NCI-H1694 (cell line): ENCODE data around the gene RNF220.

ENCODE experiments used
- DNase-seq: peaks from one replicate; lab custom pipeline; 2025; lab: John Stamatoyannopoulos, UW

Gene RNF220

GRCh38 chr1:44587796-44588460 is 182.9 kb downstream of the RNF220 start:
- no peak for DNase-seq

GRCh38 chr1:44588551-44589210 is 183.6 kb downstream of the RNF220 start:
- DNase-seq, result no peak

DNA sequence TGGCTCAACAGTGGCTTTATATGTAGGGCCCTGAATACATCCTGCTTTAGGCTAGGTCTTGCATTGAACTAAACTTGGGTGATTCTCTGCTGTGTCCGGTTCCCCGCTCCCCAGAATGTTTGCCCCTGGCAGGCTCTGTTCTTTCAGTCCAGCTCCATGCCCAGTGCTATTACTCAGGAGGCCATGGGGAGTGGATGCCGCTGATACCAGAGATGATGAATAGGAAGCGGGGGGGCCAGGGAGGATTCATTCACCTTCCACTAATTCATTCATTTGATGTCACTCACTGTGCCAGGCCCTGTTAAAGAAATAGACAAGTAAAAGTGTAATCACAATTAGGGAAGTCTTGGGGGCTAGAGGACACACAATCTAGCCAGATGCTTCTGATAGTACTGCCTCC is 185.4 kb downstream of the RNF220 start:
- DNase-seq, result no peak

DNA sequence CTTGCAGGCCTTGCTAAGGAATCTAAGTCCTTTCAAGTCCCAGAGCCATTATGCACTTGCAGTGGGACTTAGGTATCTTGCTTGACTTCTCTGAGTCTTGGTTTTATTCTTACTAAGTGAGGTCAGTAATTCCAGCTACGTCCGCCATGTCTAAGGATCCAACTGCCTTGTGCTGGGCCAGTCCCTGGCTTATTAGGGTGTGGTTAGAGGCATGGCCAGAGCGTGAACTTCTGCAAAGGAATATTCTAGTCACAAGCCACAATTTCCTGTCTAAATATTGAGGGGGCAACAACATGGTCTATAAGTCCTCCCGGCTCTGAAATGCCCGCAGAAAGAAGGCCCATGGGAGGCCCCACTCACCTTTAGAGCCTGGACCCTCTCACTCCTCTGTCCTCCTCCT is 186.3 kb downstream of the RNF220 start:
- no peak for DNase-seq

- DNase-seq, result no peak
Observed at GRCh38 chr1:44592208-44593145, 187.4 kb downstream of the RNF220 start.

DNA sequence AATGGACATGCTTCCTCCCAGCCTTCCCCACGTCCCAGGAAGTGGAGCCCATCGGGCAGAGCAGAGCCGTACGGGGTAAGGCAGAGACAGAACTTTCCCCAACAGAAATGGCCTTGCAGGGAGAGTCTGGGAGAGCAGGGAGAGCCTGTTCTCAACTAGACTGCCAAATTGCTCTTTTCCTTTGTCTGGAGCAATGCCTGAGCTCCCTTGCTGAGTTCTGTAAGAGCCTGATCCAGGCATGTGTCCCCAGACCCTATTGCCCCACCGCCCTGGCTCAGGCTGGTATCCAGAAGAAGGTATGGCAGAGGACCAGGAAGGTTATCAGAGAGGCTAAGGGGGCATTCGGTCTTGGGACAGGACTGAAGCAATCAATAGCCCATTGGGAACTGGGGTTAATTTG is 189.3 kb downstream of the RNF220 start:
- DNase-seq, result no peak

DNA sequence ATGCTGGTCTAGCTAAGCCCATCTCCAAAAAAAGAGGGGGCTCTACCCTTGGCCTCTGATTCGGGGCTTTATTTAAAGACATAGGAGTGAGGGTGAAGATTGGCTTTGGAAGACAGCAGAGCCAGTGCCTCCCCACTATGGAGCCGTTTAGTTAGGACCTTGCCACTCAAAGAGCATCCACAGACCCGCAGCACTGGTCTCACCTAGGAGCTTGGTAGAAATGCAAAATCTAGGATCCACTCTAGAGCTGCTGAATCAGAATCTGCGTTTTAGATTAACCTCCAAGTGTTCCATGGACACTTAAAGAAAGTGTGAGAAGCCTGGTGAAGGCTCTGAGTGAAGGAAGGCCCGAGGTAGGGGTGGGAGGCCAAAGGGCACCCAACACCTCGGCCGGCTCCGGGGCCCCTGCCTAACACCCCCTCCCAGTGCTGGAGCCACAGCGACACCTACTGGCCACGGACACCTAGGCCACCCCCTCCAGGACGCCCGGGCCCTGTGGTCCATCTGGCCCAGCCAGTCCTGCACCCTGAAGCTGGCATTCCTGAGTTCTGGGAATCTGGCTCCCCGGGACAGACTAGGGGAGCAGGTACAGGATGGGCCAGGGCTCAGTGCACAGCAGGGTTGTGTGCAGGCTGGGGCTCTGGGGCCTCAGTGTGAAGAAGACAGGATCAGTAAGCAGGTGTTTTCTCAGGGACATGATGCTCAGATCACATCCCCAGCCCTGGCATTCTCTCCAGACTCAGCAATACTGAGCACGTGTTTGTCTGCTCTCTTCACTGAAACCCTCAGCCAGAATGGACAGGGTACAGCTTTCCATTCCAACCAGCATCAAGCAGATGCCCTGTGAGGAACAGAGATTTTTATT is 190.0 kb downstream of the RNF220 start:
- DNase-seq, result peak; percentile 55

DNA sequence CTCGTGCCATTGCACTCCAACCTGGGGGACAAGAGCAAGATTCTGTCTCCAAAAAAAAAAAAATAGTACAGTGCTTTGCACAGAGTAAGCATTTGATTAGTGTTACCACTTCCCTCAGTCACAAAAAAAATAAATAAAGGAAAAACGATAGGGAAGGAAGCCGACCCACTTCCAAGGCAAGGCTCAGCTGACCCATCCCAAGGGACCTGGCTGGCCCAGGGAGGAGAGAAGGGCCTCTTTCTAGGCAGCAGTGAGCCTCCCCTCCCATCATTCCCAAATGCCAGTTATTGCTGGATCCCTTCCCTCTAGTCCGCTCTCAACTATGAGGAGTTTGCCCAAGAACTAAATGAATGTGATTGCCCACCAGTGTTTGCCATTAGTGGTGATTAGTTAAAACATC is 191.5 kb downstream of the RNF220 start:
- no peak for DNase-seq

- no peak for DNase-seq
Observed at GRCh38 chr1:44598167-44598566, 193.1 kb downstream of the RNF220 start.

DNA sequence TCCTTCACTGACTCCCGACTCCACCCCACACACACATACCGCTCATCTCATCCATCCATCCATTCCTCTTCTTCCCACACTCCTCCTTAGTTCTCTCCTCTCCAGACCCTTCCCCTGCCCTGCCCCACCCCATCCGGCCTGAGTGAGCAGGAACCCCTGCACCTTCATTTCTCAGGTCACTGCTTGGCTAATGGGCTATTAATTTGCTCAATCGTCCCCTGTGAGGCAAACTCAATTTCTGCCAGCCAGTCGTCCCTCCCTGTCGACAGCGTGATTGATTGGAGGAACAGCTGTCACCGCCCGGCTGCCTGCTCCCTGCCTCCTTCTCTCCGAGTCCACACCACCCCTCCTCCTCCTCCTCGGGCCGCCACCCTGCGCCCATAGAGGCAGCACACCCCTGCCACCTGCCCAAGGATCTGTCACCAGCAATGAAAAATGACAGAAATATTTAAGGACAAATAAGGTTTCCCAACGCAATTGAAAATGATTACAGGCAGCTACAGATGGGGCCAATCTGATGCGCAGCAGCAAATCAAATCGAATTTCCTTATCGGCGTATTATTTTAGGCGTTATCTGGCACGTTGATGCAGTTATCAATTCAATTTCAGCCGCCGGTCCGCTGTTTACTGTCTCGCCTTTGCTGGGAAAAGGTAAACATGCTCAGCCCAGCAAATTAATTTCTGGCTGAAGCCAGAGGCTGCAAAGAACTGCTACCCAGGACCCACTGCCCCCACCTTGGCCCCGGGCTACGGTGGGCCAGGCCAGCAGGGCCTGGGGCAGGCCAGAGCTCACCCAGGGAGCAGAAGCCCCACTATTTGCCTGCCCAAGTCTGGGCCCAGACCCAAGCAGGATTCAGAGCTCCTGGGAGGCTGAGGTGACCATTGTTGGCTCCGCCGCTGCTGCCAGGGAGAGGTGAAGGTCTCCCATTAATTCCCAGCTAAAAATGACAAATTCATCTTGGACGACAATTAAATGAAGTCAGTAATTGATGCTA is 197.9 kb downstream of the RNF220 start:
- DNase-seq, result peak; percentile 52

DNA sequence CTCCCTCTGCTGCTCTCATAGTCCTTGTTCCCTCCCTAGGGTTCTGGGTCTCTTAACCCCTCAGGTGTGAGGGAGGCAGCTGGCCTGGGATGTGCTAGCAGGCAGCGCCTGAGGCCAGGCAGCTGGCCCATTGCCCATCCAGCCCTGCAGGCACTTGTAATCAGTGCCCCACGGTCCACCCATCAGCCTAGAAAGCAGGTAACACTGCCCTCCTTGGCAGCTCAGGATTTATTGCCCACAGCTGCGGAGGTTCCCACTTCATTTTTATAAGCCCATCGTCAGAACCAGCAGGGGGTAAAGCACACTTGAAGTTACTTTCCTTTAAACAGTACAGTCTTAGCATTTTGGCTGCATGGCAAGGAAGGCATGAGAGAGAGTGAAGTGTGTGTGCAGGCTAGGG is 198.7 kb downstream of the RNF220 start:
- DNase-seq, result no peak

DNA sequence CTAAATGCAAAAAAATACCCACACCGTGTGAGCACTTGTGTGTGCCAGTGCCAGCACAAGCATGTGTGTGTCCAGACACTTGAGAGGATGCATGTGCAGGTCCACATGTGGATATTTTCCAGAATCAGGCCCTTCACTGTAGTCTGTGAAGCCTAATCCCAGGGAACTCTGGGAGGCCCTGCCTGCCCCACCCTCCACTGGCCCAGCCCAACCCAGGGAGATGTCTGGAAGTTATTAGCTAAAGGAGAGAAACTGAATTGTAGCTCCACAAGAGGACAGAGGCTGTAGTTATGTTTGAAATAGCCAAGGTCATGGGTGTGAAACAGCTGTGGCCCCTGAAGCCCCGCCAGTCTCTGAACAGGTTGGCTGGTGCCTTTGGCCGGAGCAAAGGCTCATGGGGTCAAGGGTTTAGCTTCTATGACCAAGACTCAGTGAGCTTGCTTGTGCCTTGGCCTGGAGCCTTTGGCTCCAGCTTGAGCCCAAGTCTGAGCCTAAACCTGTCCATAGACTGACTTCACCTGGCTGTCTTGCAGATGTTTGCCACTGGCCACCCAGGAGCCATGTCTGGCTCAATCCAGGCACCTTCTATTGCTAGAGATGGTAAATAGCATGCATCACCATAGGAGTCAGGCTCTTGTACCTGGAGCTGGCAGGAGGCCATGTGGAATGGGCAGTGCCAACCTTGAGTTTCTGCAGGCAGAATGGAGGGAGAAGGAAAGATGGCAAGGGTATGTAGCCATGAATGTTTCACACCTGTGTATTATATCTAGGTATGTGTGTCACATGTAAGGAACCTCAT is 199.3 kb downstream of the RNF220 start:
- DNase-seq, result no peak

GRCh38 chr1:44605914-44606615 is 201.0 kb downstream of the RNF220 start:
- no peak for DNase-seq

GRCh38 chr1:44606701-44607281 is 201.7 kb downstream of the RNF220 start:
- no peak for DNase-seq

DNA sequence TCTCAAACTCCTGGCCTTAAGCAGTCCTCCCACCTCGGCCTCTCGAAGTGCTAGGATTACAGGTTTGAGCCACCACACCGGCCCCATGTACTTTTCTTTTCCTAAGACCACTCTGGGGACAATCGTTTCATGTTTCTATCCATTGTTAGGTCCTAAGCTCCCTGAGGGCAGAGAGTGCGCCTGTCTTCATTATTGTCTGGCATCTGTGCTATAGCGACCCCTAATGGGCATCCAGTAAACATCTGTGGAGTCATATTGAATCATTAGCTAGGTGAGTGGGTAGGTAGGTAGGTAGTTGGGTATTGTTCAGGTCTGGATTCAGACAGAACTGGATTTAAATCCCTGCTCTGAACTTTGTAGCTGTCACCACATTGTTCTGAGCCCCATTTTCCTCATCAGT is 203.1 kb downstream of the RNF220 start:
- no peak for DNase-seq

DNA sequence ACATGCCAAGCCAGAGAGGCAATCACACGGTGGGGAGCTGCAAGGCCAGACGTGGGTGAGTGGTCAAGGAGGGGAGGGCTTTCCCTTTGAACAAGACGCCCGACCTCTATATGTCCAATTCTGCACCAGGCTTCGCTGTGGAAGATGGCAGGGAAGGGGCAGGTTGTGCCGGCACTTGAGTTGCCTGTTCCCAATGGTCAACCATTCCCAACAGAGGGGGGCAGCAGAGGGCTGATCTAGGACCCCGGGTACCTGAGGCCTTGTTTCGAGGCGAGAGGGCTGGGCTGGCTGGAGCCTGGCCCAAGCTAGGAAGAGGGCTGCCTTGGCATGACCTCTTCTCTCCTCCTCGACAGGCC is 204.3 kb downstream of the RNF220 start:
- peak; percentile 60 for DNase-seq

DNA sequence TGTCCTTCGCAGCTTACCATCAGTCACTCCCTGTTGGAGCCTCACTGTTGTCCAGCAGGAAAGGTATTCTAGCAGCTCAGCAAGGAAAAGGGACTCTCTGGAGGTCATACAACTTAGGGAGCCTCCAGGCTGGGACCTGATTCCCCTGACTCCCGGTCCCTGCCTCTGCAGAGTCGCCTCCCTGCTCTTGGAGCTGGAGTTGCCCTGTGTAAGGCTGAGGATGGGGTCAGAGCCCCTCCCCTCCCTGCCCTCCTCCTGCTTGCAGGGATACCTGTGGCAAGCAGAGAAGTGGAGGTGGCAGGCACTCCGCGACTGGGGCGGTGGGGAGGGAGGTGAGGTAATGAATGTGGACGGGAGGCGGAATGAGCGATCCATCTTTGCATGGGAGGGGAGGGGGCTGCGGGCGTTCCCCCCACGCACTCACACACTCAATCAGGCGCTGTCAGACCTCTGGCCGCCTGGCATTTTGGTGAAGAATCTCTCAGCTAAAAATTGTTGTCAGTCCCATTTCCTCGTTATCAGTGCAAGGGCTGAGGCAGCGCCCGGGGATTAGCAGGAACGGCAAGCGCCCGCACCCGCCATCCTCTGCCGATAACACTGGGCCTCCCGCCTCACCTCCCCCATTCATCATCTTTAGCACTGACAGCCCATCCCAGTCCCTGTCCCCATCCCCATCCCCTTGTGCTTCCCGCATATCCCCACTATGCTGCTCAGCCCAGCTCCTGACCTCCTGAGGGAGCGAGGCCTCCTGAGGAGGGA is 204.9 kb downstream of the RNF220 start:
- no peak for DNase-seq

GRCh38 chr1:44610527-44611148 is 205.6 kb downstream of the RNF220 start:
- DNase-seq, result no peak
